GM12873 (cell line): ENCODE data around the gene TRIM66.

Experiments
- CTCF ChIP-seq: IDR thresholded peaks from 2 replicates; pipeline ENCODE4 v1.5.1; 2012; ENCODE audit warnings: low read depth, mild to moderate bottlenecking, moderate library complexity, low read length, control low read depth; ENCODE audit not compliant: insufficient read depth; ENCODE audit errors: missing control alignments

TRIM66 gene

GRCh38 chr11:8688414-8689362, 6.2 kb upstream of the TRIM66 start:
- peak; percentile 7 for TF ChIP-seq CTCF

- TF ChIP-seq CTCF: no peak
Measured at GRCh38 chr11:8686325-8686724, 3.9 kb upstream of the TRIM66 start.

- no peak for TF ChIP-seq CTCF
Measured at GRCh38 chr11:8685820-8686219, 3.4 kb upstream of the TRIM66 start.

- no peak for TF ChIP-seq CTCF
Measured at GRCh38 chr11:8685306-8685705, 2.8 kb upstream of the TRIM66 start.

- no peak for TF ChIP-seq CTCF
Measured at GRCh38 chr11:8684600-8685290, 2.3 kb upstream of the TRIM66 start.

- TF ChIP-seq CTCF: no peak
Measured at GRCh38 chr11:8683115-8683807, 796 bp upstream of the TRIM66 start.

- no peak for TF ChIP-seq CTCF
Measured at GRCh38 chr11:8681837-8682302, 595 bp downstream of the TRIM66 start.
